GM12891 (cell line): Measurements from ENCODE around the gene TFDP1.

Experiments
- PAX5 ChIP-seq: IDR thresholded peaks from 2 replicates; pipeline ENCODE4 v1.6.1; 2011; ENCODE audit warnings: low read length, moderate library complexity, mild to moderate bottlenecking; ENCODE audit not compliant: insufficient read depth, severe bottlenecking
- POLR2A ChIP-seq: IDR thresholded peaks from 2 replicates; pipeline ENCODE4 v1.6.1; 2011; ENCODE audit warnings: low read depth, low read length, control low read depth
- POLR2AphosphoS5 ChIP-seq: IDR thresholded peaks from 2 replicates; pipeline ENCODE4 v1.6.1; 2011; ENCODE audit warnings: low read depth, low read length, control low read depth
- POU2F2 ChIP-seq: IDR thresholded peaks from 2 replicates; pipeline ENCODE4 v1.6.1; 2011; ENCODE audit warnings: low read depth, mild to moderate bottlenecking, control low read depth, low read length, moderate library complexity
- SPI1 ChIP-seq: IDR thresholded peaks from 2 replicates; pipeline ENCODE4 v1.6.1; 2011; ENCODE audit warnings: low read depth, low read length, control low read depth
- TAF1 ChIP-seq: IDR thresholded peaks from 2 replicates; pipeline ENCODE4 v1.6.1; 2011; ENCODE audit warnings: low read depth, low read length, control low read depth

GRCh38 chr13:113605866-113606438 is 21.4 kb downstream of the TFDP1 start:
- TF ChIP-seq POLR2AphosphoS5 (no peak), TAF1 (no peak), POLR2A (no peak), SPI1 (no peak), PAX5 (no peak), POU2F2 (no peak)
